GM23338 (cell line): Measurements from ENCODE around the gene SPTB. TPM values are rescaled to one million over a fixed set of nuclear protein-coding genes. Genes with fewer than 3 reads are reported as not detected.

Experiments
- ATAC-seq: fragments of 200-7000 bp; cut with Tn5 transposase; 3 replicates; pipeline ENCODE4 v1.9.1; 2020
- DNase-seq: peaks from one replicate; pipeline ENCODE4 v3.0.0-alpha.2; 2015; ENCODE audit warnings: low spot score
- H2AFZ ChIP-seq: fragments of 200-600 bp; sonication (generic); 2 replicates; pipeline ENCODE4 v1.8.0; 2016; ENCODE audit warnings: antibody characterized with exemption, mild to moderate bottlenecking, moderate library complexity
- H3F3A ChIP-seq: fragments of 200-600 bp; sonication (generic); replicated peaks from 2 replicates; pipeline ENCODE4 v1.8.0; 2017; ENCODE audit warnings: antibody characterized with exemption, mixed run types, low read depth
- H3K27ac ChIP-seq: fragments of 200-600 bp; sonication (generic); 2 replicates; pipeline ENCODE4 v1.6.1; 2016; ENCODE audit warnings: low read depth
- H3K27me3 ChIP-seq: fragments of 200-600 bp; sonication (generic); 2 replicates; pipeline ENCODE4 v1.8.0; 2016; ENCODE audit warnings: mild to moderate bottlenecking, mixed run types, moderate library complexity; ENCODE audit not compliant: insufficient read depth
- H3K36me3 ChIP-seq: fragments of 200-600 bp; sonication (generic); 2 replicates; pipeline ENCODE4 v1.8.0; 2016; ENCODE audit warnings: mild to moderate bottlenecking; ENCODE audit not compliant: insufficient read depth
- H3K4me1 ChIP-seq: fragments of 200-600 bp; sonication (generic); 2 replicates; pipeline ENCODE4 v1.8.0; 2016; ENCODE audit warnings: mild to moderate bottlenecking, moderate library complexity; ENCODE audit not compliant: insufficient read depth
- H3K4me2 ChIP-seq: fragments of 200-600 bp; sonication (generic); 2 replicates; pipeline ENCODE4 v1.7.1; 2017; ENCODE audit warnings: mixed run types
- H3K4me3 ChIP-seq: fragments of 200-600 bp; sonication (generic); 2 replicates; pipeline ENCODE4 v1.6.1; 2016; ENCODE audit warnings: mixed run types
- H3K79me2 ChIP-seq: fragments of 200-600 bp; sonication (generic); replicated peaks from 2 replicates; pipeline ENCODE4 v1.8.0; 2017; ENCODE audit warnings: mild to moderate bottlenecking; ENCODE audit not compliant: insufficient read depth
- H3K9me2 ChIP-seq: fragments of 200-600 bp; sonication (generic); 2 replicates; pipeline ENCODE4 v1.8.0; 2017; ENCODE audit not compliant: insufficient read depth
- H4K20me1 ChIP-seq: fragments of 200-600 bp; sonication (generic); replicated peaks from 2 replicates; pipeline ENCODE4 v1.8.0; 2017; ENCODE audit warnings: mild to moderate bottlenecking; ENCODE audit not compliant: insufficient read depth
- H3K27ac Mint-ChIP-seq: 2 replicates; pipeline ENCODE4 v1.8.0; 2020; ENCODE audit warnings: inconsistent platforms, mild to moderate bottlenecking, moderate library complexity, mixed read lengths
- H3K27me3 Mint-ChIP-seq: 3 replicates; pipeline ENCODE4 v1.8.0; 2022; ENCODE audit warnings: low read depth, mild to moderate bottlenecking, moderate library complexity, mixed read lengths, inconsistent platforms; ENCODE audit not compliant: insufficient read depth, poor library complexity
- H3K36me3 Mint-ChIP-seq: 3 replicates; pipeline ENCODE4 v1.8.0; 2021; ENCODE audit warnings: low read depth, mild to moderate bottlenecking, inconsistent platforms, moderate library complexity, mixed read lengths
- H3K4me1 Mint-ChIP-seq: 3 replicates; pipeline ENCODE4 v1.8.0; 2020; ENCODE audit warnings: mild to moderate bottlenecking, inconsistent platforms, mixed read lengths
- H3K4me3 Mint-ChIP-seq: 3 replicates; pipeline ENCODE4 v1.8.0; 2021; ENCODE audit warnings: moderate library complexity, mild to moderate bottlenecking, inconsistent platforms, mixed read lengths
- H3K9me3 Mint-ChIP-seq: 3 replicates; pipeline ENCODE4 v1.8.0; 2020; ENCODE audit warnings: moderate library complexity, mild to moderate bottlenecking, inconsistent platforms, mixed read lengths
- EZH2phosphoT487 ChIP-seq: fragments of 200-600 bp; sonication (generic); IDR thresholded peaks from one replicate; pipeline ENCODE4 v1.8.1; 2018; ENCODE audit warnings: antibody characterized with exemption; ENCODE audit not compliant: unreplicated experiment
- JUNB ChIP-seq: IDR thresholded peaks from one replicate; pipeline ENCODE4 v1.6.1; 2016; ENCODE audit warnings: antibody characterized with exemption; ENCODE audit not compliant: unreplicated experiment
- NANOG ChIP-seq: IDR thresholded peaks from 2 replicates; pipeline ENCODE4 v1.6.1; 2016; ENCODE audit warnings: antibody characterized with exemption, borderline replicate concordance
- POLR2AphosphoS5 ChIP-seq: IDR thresholded peaks from 2 replicates; pipeline ENCODE4 v1.6.1; 2016; ENCODE audit warnings: antibody characterized with exemption, low read depth
- REST ChIP-seq: IDR thresholded peaks from one replicate; pipeline ENCODE4 v1.6.1; 2018; ENCODE audit warnings: antibody characterized with exemption; ENCODE audit not compliant: unreplicated experiment
- STAT1 ChIP-seq: IDR thresholded peaks from one replicate; pipeline ENCODE4 v1.6.1; 2016; ENCODE audit warnings: antibody characterized with exemption; ENCODE audit not compliant: unreplicated experiment
- ZNF114 ChIP-seq: fragments of 250-450 bp; sonication (Bioruptor Pico); IDR thresholded peaks from 2 replicates; pipeline ENCODE4 v1.5.0; 2020; ENCODE audit warnings: mild to moderate bottlenecking, moderate library complexity
- ZNF331 ChIP-seq: fragments of 250-450 bp; sonication (Bioruptor Pico); IDR thresholded peaks from 2 replicates; pipeline ENCODE4 v1.5.0; 2020; ENCODE audit warnings: low read depth, mild to moderate bottlenecking, moderate library complexity
- ZNF462 ChIP-seq: fragments of 250-450 bp; sonication (Bioruptor Pico); IDR thresholded peaks from 2 replicates; pipeline ENCODE4 v1.5.0; 2020; ENCODE audit warnings: mild to moderate bottlenecking, moderate library complexity
- polyA plus RNA-seq: library from polyadenylated mRNA; unstranded; fragments of >200 nt; fragmentation: Nextera tagmentation; extraction: Ambion mirVana; gene quantifications from 2 replicates; pipeline ENCODE4 v1.2.1, GENCODE V29; 2016
- total RNA-seq: library from RNA; depleted of rRNA; stranded (reverse); fragments of >200 nt; shearing (Covaris generic); gene quantifications from 2 replicates; pipeline ENCODE4 v1.2.3, GENCODE V29; 2014
- TF ChIP-seq, protein P1 (sequence below): IDR thresholded peaks from 2 replicates; pipeline ENCODE4 v1.6.1; 2016; ENCODE audit warnings: antibody characterized with exemption

SPTB gene
- total and polyA plus RNA-seq, 2 experiments from 2014 or later = 1.1 to 1.9 TPM

DNA sequence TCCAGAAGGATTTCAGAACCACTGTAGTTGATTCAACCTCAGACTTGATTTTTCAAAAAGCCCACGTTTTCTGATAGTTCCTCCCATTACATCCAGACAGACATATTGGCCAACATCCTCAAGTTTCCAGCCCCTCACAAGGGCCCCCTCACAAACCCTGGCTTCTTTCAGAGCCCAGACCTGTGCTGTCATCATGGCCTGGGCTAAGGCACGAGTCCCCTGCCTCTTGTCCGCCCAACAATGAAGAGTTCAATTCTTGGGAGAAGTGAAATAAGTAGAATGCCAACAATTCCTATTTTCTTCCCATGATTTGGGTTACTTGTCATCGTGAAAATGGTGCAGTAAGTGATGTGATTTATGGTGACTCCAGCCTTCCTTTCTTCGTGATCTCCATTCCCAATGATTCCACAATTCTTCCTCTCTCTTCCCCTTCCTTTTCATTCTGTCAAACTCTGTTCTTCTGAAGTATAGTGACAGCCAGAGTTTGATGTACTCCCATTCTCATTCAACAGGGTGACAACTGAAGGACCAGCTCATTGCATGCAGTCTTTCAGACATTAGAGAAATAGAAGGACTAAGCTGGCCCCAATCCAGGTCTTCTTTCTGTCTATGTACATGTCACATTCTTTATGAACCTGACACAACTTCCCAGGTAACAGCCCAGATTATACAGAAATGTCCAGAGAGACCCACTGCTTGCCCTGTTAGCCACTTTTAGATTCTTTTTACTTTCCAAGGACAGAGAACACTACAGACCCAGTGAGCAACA is 29.2 kb downstream of the SPTB start:
- H3K9me2 ChIP-seq = peaks cover 7% of the 10 kb centered on the region
- ATAC-seq = no peak
- no peaks in the 10 kb centered on the region for H4K20me1 ChIP-seq
- peaks cover 2% of the 10 kb centered on the region for H3K4me1 ChIP-seq
- H3K36me3 Mint-ChIP-seq = no peaks in the 10 kb centered on the region
- H3K27ac Mint-ChIP-seq = no peak overlapping the region
- no peaks in the 10 kb centered on the region; the same call in 2 of the 3 replicates for H3K9me3 Mint-ChIP-seq
- H3F3A ChIP-seq = no peaks in the 10 kb centered on the region
- H3K4me3 ChIP-seq = no peak overlapping the region
- peaks cover 4% of the 10 kb centered on the region for H3K27me3 Mint-ChIP-seq
- H3K4me3 Mint-ChIP-seq = no peak overlapping the region
- no peaks in the 10 kb centered on the region for H3K27me3 ChIP-seq
- H2AFZ ChIP-seq = no peak overlapping the region
- H3K79me2 ChIP-seq = no peaks in the 10 kb centered on the region
- no peak for DNase-seq
- H3K36me3 ChIP-seq = no peaks in the 10 kb centered on the region
- no peak overlapping the region for H3K4me2 ChIP-seq
- H3K4me1 Mint-ChIP-seq = peaks cover 15% of the 10 kb centered on the region
- H3K27ac ChIP-seq = no peak overlapping the region
- no peak for TF ChIP-seq ZNF114 (CRISPR knock-in tag)
- no peak for TF ChIP-seq REST
- TF ChIP-seq JUNB = no peak
- TF ChIP-seq ZNF462 (CRISPR knock-in tag) = no peak
- TF ChIP-seq EZH2phosphoT487 = no peak
- TF ChIP-seq ZNF331 (CRISPR knock-in tag) = no peak
- no peak for TF ChIP-seq POLR2AphosphoS5
- TF ChIP-seq STAT1 = no peak
- TF ChIP-seq, protein P1, sequence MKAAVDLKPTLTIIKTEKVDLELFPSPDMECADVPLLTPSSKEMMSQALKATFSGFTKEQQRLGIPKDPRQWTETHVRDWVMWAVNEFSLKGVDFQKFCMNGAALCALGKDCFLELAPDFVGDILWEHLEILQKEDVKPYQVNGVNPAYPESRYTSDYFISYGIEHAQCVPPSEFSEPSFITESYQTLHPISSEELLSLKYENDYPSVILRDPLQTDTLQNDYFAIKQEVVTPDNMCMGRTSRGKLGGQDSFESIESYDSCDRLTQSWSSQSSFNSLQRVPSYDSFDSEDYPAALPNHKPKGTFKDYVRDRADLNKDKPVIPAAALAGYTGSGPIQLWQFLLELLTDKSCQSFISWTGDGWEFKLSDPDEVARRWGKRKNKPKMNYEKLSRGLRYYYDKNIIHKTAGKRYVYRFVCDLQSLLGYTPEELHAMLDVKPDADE = no peak
- no peak for TF ChIP-seq NANOG
